ENCODE data around the gene PARD3B.
A peak's percentile ranks its signal among the peaks of the same experiment; 100 is the strongest.

The PARD3B gene

GRCh38 chr2:205545971-205546816, 1000.9 kb downstream of the PARD3B start:
- no peak for DNase-seq

DNA sequence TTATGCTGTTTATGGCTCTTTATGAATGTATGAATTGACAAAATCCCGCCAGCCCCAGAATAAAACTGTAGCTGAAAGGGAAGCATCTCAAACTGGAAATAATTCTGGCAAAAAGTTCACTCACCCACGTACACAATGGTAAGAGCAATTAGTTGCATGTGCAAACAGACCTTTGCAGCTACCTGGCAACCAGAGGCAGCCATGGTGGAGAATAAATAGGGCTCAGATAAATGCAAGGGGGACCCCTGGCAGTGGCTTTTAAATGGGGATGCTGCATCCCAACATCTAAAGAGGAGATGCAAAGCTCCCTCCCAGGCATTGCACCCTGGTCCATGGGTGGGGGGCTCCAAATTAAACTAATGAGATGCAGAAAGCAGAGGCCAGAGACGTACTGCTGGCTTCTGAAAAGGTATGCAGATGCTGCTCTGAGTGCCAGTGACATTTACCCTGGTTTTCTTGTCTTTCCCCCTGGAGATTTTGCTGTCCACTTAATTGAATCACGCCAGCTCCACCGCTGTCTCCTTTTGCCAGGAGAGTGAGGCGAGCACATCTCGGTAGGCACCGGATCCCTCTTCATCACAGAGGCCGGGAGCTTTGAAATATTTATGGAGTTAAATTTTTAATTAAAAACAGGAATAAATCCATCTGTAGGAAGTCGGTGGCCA, 1010.4 kb downstream of the PARD3B start:
- DNase-seq, result peak; percentile 68

DNA sequence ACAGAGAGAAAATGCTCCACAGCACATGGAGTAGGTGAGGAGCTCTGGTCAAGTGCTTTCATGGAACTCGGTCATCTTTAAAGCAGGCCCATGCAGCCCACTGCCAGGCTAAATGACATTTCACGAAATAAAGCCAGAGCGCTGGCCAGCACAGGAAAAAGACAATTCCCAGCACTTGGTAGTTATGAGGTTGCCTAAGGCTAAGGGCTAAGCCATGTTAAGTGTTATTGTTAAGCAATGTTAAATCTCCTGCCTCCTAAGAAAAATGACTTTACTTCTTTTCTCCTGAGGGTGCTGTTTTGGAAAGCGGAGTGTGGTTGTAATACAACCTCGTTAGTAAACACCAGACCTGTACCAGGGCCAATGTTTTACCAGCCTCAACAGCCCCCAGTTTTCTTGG, 1011.1 kb downstream of the PARD3B start:
- no peak for DNase-seq

GRCh38 chr2:205556841-205557539, 1011.7 kb downstream of the PARD3B start:
- DNase-seq, result no peak

- DNase-seq, result no peak
Measured at GRCh38 chr2:205557873-205558272, 1012.6 kb downstream of the PARD3B start.

- no peak for DNase-seq
Measured at GRCh38 chr2:205561441-205561840, 1016.2 kb downstream of the PARD3B start.

DNA sequence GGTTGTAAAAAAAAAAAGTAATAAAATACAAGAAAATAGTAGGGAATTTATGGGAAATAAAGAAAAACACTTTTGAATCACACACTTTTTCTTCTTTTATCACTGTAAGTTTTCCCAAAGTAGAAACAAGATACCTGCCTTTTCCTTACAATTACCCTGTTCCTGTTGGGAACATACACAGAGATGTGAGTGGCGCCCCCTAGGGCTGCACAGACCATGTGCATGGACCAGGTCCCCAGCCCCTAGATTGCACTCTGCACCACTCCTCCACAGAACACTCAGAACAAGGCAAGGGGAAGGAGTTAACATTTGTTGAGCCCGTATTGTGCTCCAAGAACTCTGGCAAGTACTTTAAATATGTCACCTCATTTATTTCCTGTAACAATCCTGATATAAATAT, 1018.4 kb downstream of the PARD3B start:
- DNase-seq, result peak; percentile 17

GRCh38 chr2:205564346-205565141, 1019.3 kb downstream of the PARD3B start:
- DNase-seq, result no peak

- no peak for DNase-seq
Measured at GRCh38 chr2:205565142-205565522, 1019.9 kb downstream of the PARD3B start.

DNA sequence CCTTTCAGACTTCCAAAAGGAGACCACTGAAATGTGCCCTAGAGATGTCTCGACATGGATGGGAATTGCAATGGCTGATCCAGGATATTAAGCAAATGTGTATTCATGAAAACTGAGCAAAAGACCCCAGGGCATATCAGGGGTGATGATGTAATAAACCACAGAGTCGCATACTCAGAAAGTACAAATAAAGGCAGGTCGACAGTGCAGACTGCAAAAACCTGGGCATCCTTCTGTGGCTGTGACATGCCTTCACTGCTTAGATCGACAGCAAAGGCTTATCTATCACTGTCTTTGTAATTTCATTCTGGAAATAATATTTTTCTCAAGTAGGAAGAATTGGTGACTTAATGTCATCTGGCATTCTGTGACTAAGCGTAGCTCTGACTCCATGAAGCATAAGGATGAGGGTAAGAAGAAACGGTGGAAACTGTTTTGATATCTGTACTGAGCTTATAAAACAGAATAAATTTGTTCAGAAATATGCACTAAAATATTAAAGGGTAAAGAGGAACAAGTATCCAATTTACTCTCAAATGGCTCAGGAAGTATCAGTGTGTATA, 1021.4 kb downstream of the PARD3B start:
- no peak for DNase-seq

- DNase-seq, result no peak
Measured at GRCh38 chr2:205568620-205569019, 1023.3 kb downstream of the PARD3B start.

DNA sequence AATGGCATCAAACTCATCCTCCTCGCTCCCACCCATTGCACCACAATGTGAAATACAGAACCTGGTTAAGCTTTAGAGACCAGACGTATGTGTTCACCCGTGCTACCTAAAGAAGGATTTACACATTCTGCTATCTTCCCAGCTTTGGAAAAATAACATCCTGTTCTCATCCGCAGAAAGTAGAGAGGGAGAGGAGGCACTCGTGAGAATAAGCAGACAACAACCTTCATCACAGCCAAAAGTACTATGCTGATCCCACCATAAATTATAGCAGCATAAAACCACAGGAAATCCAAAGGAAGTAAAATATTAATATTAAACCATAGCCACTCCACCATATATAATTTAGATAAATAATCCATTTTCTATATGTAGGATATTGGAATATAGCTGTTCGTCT, 1025.4 kb downstream of the PARD3B start:
- DNase-seq, result no peak

DNA sequence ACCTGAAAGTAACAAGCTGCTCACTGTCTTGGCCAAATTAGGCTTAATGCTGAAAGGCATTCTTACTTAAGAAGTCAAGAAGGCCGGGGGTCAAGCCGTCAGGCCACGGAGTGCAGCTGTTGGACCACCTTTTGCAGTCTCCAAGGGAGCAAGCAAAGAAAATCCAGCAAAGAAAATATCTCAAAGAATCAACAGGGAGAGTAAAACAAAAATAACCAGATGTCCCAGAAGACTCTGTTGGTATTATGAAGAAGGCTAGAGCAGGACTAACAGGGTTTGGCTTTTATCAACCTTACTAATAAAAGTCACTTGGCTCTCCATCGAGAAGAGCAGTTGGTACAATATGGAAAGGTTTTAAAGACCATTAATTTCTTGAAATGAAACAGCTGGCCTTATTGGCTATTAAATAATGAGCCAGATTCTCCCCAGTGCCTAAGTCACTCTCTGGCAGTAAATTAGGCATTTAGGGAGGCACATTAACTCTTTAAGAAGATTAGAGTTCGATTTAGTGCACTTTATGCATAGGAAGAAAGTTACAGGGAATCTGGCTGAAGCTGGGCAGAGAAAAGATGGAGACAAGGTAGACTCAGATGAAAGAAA, 1026.2 kb downstream of the PARD3B start:
- DNase-seq, result no peak

DNA sequence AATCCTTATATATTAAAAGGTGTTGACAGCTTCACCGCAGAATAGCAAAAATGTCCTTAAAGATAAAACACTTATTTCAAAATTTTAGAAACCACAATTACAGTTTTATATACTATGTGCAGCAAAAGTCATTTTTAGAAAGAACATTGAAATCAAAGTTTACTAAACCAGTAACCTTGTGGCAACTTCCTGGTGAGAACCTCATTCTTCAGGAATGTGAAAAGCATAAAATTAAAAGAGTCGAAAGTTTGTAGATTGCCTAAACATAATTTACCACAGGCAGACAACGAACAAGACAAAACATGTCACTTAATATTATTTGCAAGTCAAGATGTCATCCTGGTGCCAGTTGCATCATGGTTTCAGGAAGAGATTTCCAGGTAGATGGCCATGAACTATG, 1028.7 kb downstream of the PARD3B start:
- DNase-seq, result no peak

GRCh38 chr2:205579335-205579734, 1034.1 kb downstream of the PARD3B start:
- no peak for DNase-seq

DNA sequence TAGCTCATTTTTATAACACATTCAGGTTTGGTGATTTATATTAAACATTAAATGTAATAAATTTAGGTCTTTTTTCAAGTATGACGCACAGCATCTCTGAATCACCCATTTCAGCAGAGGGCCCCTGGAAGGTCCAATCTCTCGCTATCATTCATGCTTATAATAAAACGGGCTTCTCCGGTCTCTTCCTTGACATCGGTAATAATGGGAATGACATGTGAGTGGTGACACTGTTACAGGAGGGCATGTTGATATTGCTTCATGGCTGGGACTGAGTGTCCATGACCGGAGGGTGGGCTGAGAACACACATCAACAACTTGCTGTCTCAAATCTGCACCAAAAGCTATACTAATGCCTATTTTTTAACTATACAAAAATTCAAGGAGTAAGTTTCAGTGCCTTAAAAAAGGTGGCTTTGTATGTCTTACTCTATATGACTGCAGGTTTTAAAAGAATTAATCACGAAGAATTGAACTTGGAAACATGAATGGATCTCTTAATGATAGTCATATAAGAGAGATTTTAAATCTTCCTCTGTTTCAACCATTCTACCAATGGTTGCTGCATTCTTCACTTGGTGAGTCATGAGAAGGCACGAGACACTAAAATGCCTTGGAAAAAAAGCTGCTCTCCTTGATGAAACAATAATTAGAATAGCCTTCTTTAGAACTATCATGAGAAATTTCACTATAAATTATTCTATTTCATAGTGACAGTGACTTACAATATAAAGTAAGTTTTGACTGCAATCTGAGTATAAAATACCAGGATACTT, 1035.1 kb downstream of the PARD3B start:
- no peak for DNase-seq

DNA sequence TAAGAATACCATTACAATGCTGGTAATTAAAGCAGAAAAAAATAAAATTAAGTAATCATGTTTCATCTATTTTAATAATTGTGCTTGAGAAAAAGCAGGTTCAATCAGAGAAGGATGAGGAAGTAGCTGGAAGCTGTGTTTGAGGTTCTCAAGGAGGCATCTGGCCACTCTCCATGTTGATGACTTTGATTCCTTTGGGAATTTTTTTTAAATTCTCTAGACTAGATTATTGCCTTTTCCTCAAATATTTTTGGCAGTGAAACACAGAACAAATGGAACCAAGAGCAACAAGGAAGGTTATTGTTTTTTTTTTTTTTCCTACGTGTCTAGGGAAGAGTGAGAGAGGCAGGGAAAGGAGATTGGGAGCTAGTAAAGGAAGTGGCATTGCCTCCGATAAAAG, 1037.1 kb downstream of the PARD3B start:
- no peak for DNase-seq

GRCh38 chr2:205585449-205586383, 1040.4 kb downstream of the PARD3B start:
- peak; percentile 74 for DNase-seq

DNA sequence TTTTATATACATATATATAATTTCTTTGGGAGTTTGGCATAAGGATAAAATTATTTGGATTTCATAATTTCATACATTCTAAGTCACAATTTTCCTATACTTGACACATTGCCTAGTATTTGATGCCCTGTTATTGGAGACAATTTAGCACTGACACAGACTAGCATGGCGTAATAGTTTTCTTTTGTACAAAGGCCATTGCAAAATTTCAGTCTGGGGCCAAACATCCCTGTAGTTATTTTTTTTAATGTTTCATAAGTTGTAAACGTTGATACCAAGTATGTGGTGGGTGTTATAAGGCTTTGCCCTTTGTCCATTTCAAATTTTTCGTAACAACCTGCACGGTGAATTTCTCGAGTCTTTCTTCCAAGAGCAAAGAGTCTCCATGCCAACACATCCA, 1041.4 kb downstream of the PARD3B start:
- DNase-seq, result no peak

- peak; percentile 55 for DNase-seq
Measured at GRCh38 chr2:205589479-205589878, 1044.2 kb downstream of the PARD3B start.
